Body of pancreas (tissue), 4 donors: ENCODE results near the gene SNX8.

Experiments used
- POLR2A ChIP-seq, 3 donors: fragments of 450-650 bp; IDR thresholded peaks; one replicate each; pipeline ENCODE4 v1.6.1; 2016; ENCODE audit warnings: antibody characterized with exemption in 3 of 3, mild to moderate bottlenecking in 2 of 3
- TF ChIP-seq, protein P1 (sequence below), 7 experiments: fragments of 450-650 bp in 4 of 7; fragments of 200-600 bp in 3 of 7; sonication (generic) in 3 of 7; IDR thresholded peaks; one replicate each; pipeline ENCODE4 v1.5.1; 2016 to 2019; ENCODE audit warnings: antibody characterized with exemption in 7 of 7

DNA sequence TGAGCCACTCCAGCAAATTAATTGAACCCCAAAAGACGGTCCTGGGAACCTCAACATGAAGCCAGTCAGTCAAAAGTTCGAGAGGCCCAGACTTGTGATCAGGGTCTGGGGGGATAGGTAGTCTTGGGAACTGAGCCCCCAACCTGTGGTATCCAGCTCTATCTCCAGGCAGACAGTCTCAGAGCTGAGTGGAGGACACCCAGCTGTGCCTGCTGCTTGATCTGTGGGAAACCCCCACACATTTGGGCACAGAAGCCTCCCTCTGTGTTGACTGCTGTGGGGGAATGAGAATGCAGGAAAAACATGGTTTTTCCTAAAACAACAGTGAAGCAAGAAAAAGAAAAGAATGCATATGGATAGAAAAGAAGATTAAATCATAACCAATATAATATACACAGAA is 16.3 kb upstream of the SNX8 start:
- TF ChIP-seq, protein P1, sequence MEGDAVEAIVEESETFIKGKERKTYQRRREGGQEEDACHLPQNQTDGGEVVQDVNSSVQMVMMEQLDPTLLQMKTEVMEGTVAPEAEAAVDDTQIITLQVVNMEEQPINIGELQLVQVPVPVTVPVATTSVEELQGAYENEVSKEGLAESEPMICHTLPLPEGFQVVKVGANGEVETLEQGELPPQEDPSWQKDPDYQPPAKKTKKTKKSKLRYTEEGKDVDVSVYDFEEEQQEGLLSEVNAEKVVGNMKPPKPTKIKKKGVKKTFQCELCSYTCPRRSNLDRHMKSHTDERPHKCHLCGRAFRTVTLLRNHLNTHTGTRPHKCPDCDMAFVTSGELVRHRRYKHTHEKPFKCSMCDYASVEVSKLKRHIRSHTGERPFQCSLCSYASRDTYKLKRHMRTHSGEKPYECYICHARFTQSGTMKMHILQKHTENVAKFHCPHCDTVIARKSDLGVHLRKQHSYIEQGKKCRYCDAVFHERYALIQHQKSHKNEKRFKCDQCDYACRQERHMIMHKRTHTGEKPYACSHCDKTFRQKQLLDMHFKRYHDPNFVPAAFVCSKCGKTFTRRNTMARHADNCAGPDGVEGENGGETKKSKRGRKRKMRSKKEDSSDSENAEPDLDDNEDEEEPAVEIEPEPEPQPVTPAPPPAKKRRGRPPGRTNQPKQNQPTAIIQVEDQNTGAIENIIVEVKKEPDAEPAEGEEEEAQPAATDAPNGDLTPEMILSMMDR (IDR thresholded peaks at IDR 0.05): no peak
- TF ChIP-seq POLR2A (IDR thresholded peaks at IDR 0.05): no peak
